Transverse colon (tissue), 4 donors: ENCODE measurements around the gene STAB2.

Experiments used
- POLR2AphosphoS5 ChIP-seq, 3 donors: sonication (generic); formaldehyde crosslinking; IDR thresholded peaks; one replicate each; pipeline ENCODE4 v1.6.1; 2016; ENCODE audit warnings: antibody characterized with exemption in 3 of 3
- TF ChIP-seq, protein P1 (sequence below), 5 experiments: fragments of 200-600 bp in 3 of 5; fragments of 450-650 bp in 2 of 5; sonication (generic) in 3 of 5; IDR thresholded peaks; 1 replicate in 2 of 5; 2 replicates in 3 of 5; pipeline ENCODE4 v1.5.1; 2016 to 2017; ENCODE audit warnings: antibody characterized with exemption in 5 of 5, inconsistent platforms in 3 of 5, mild to moderate bottlenecking in 2 of 5, moderate library complexity in 1 of 5

DNA sequence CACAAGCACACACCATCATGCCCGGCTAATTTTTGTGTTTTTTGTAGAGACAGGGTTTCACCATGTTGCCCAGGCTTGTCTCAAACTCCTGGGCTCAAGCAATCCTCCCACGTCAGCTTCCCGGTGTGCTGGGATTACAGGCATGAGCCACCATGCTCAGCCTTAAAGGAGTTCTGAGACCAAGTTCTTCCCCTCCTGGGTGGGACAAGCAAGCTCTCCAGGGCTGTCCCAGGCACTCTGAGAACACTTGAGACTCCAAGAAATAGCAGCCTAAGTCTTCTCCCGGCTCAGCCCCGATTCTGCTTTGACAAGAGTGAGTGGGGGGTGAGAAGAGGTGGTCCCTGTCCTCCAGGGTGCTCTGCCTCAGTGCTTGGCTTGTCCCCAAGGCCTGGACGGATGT lies 86.4 kb downstream of the STAB2 start:
- TF ChIP-seq, protein P1, sequence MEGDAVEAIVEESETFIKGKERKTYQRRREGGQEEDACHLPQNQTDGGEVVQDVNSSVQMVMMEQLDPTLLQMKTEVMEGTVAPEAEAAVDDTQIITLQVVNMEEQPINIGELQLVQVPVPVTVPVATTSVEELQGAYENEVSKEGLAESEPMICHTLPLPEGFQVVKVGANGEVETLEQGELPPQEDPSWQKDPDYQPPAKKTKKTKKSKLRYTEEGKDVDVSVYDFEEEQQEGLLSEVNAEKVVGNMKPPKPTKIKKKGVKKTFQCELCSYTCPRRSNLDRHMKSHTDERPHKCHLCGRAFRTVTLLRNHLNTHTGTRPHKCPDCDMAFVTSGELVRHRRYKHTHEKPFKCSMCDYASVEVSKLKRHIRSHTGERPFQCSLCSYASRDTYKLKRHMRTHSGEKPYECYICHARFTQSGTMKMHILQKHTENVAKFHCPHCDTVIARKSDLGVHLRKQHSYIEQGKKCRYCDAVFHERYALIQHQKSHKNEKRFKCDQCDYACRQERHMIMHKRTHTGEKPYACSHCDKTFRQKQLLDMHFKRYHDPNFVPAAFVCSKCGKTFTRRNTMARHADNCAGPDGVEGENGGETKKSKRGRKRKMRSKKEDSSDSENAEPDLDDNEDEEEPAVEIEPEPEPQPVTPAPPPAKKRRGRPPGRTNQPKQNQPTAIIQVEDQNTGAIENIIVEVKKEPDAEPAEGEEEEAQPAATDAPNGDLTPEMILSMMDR (IDR thresholded peaks at IDR 0.05): no peak
- no peak for TF ChIP-seq POLR2AphosphoS5 (IDR thresholded peaks at IDR 0.05)
